SK-N-SH treated with all-trans-retinoic acid at 6 μM for 48 hours (cell line): ENCODE results near the gene CAPZA3.

Experiments used
- ATAC-seq: fragments of 200-7000 bp; cut with Tn5 transposase; 3 replicates; pipeline ENCODE4 v1.9.1; 2020; ENCODE audit warnings: mild to moderate bottlenecking, moderate library complexity
- BACH2 ChIP-seq: fragments of 250-450 bp; sonication (Bioruptor Pico); IDR thresholded peaks from 2 replicates; pipeline ENCODE4 v1.9.0; 2021; ENCODE audit warnings: mild to moderate bottlenecking, borderline replicate concordance
- CREB5 ChIP-seq: fragments of 250-450 bp; sonication (Bioruptor Pico); IDR thresholded peaks from 2 replicates; pipeline ENCODE4 v1.5.1; 2020; ENCODE audit warnings: low read depth, mild to moderate bottlenecking, moderate library complexity
- CSDC2 ChIP-seq: fragments of 250-450 bp; sonication (Bioruptor Pico); IDR thresholded peaks from 2 replicates; pipeline ENCODE4 v1.5.0; 2020; ENCODE audit warnings: mild to moderate bottlenecking, moderate library complexity
- ISL1 ChIP-seq: fragments of 250-450 bp; sonication (Bioruptor Pico); IDR thresholded peaks from 2 replicates; pipeline ENCODE4 v2.1.2; 2022; ENCODE audit warnings: mild to moderate bottlenecking, moderate library complexity
- OSR1 ChIP-seq: fragments of 250-450 bp; sonication (Bioruptor Pico); IDR thresholded peaks from 2 replicates; pipeline ENCODE4 v1.8.0; 2022; ENCODE audit warnings: moderate library complexity, mild to moderate bottlenecking, inconsistent platforms
- PATZ1 ChIP-seq: fragments of 250-450 bp; sonication (Bioruptor Pico); IDR thresholded peaks from 2 replicates; pipeline ENCODE4 v1.8.0; 2020; ENCODE audit warnings: mild to moderate bottlenecking, moderate library complexity, borderline replicate concordance
- POU6F1 ChIP-seq: fragments of 250-450 bp; sonication (Bioruptor Pico); IDR thresholded peaks from 2 replicates; pipeline ENCODE4 v1.8.0; 2021; ENCODE audit warnings: low read depth, mild to moderate bottlenecking, moderate library complexity, borderline replicate concordance
- PPARA ChIP-seq: fragments of 250-450 bp; sonication (Bioruptor Pico); IDR thresholded peaks from 2 replicates; pipeline ENCODE4 v1.5.0; 2020; ENCODE audit warnings: mild to moderate bottlenecking, borderline replicate concordance
- RARB ChIP-seq: fragments of 250-450 bp; sonication (Bioruptor Pico); IDR thresholded peaks from 2 replicates; pipeline ENCODE4 v1.8.0; 2021; ENCODE audit warnings: mild to moderate bottlenecking, moderate library complexity
- SNAI2 ChIP-seq: fragments of 250-450 bp; sonication (Bioruptor Pico); IDR thresholded peaks from 2 replicates; pipeline ENCODE4 v1.5.0; 2020; ENCODE audit warnings: mild to moderate bottlenecking, moderate library complexity
- TCF4 ChIP-seq: fragments of 250-450 bp; sonication (Bioruptor Pico); IDR thresholded peaks from 2 replicates; pipeline ENCODE4 v1.8.0; 2021; ENCODE audit warnings: mild to moderate bottlenecking, moderate library complexity, borderline replicate concordance
- TOX ChIP-seq: fragments of 250-450 bp; sonication (Bioruptor Pico); IDR thresholded peaks from 2 replicates; pipeline ENCODE4 v1.8.0; 2021; ENCODE audit warnings: mild to moderate bottlenecking, moderate library complexity, borderline replicate concordance
- ZC3H10 ChIP-seq: fragments of 250-450 bp; sonication (Bioruptor Pico); IDR thresholded peaks from 2 replicates; pipeline ENCODE4 v1.5.1; 2021; ENCODE audit warnings: mild to moderate bottlenecking, moderate library complexity
- ZFP3 ChIP-seq: fragments of 250-450 bp; sonication (Bioruptor Pico); IDR thresholded peaks from 2 replicates; pipeline ENCODE4 v1.5.0; 2020; ENCODE audit warnings: mild to moderate bottlenecking, moderate library complexity
- ZFP30 ChIP-seq: fragments of 450-650 bp; formaldehyde crosslinking; IDR thresholded peaks from 2 replicates; pipeline ENCODE4 v1.5.0; 2022; ENCODE audit warnings: mild to moderate bottlenecking, moderate library complexity
- ZNF565 ChIP-seq: fragments of 450-650 bp; formaldehyde crosslinking; conservative IDR thresholded peaks from 2 replicates; pipeline ENCODE4 v1.5.0; 2020; ENCODE audit warnings: low read depth, mild to moderate bottlenecking, moderate library complexity
- ZNF70 ChIP-seq: fragments of 450-650 bp; formaldehyde crosslinking; IDR thresholded peaks from 2 replicates; pipeline ENCODE4 v1.5.0; 2020; ENCODE audit warnings: mild to moderate bottlenecking, moderate library complexity
- ZNF8 ChIP-seq: fragments of 450-650 bp; formaldehyde crosslinking; IDR thresholded peaks from 2 replicates; pipeline ENCODE4 v1.5.0; 2020; ENCODE audit warnings: mild to moderate bottlenecking, moderate library complexity
- TF ChIP-seq, protein P1 (sequence below): fragments of 250-450 bp; sonication (Bioruptor Pico); IDR thresholded peaks from 2 replicates; pipeline ENCODE4 v1.5.1; 2021; ENCODE audit warnings: mild to moderate bottlenecking, moderate library complexity

Gene CAPZA3

GRCh38 chr12:18716236-18716635 is 21.7 kb upstream of the CAPZA3 start (continued):
- TF ChIP-seq POU6F1 (no peak), ZFP3 (CRISPR knock-in tag) (no peak)

DNA sequence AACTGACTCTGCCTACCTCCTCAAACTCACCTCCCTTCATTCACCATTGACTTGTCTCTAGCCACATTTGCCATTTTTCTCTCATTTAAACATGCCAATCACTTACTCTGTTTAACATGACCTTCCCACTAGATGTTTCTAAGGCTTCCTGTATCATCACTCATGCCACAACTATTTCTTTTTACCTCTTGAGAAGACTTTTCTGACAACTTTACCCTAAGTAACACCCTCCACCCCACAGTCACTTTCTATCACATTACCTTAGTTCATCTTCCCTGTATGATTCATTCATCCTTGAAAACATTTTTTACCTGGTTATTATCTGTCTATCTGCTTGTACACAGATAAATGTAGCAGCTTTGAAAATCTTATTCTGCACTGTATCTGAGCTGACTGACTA is 19.5 kb upstream of the CAPZA3 start:
- no peak for ATAC-seq
- TF ChIP-seq BACH2 (CRISPR knock-in tag) (no peak), ISL1 (CRISPR knock-in tag) (no peak), TOX (no peak), POU6F1 (no peak), CREB5 (CRISPR knock-in tag) (no peak), RARB (CRISPR knock-in tag) (no peak), PATZ1 (CRISPR knock-in tag) (no peak), ZNF565 (no peak), ZC3H10 (no peak), PPARA (CRISPR knock-in tag) (no peak), OSR1 (no peak), TCF4 (CRISPR knock-in tag) (no peak), SNAI2 (no peak), ZNF70 (CRISPR knock-in tag) (no peak), ZFP30 (CRISPR knock-in tag) (no peak)
- TF ChIP-seq, protein P1, sequence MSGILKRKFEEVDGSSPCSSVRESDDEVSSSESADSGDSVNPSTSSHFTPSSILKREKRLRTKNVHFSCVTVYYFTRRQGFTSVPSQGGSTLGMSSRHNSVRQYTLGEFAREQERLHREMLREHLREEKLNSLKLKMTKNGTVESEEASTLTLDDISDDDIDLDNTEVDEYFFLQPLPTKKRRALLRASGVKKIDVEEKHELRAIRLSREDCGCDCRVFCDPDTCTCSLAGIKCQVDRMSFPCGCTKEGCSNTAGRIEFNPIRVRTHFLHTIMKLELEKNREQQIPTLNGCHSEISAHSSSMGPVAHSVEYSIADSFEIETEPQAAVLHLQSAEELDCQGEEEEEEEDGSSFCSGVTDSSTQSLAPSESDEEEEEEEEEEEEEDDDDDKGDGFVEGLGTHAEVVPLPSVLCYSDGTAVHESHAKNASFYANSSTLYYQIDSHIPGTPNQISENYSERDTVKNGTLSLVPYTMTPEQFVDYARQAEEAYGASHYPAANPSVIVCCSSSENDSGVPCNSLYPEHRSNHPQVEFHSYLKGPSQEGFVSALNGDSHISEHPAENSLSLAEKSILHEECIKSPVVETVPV (CRISPR knock-in tag): no peak

DNA sequence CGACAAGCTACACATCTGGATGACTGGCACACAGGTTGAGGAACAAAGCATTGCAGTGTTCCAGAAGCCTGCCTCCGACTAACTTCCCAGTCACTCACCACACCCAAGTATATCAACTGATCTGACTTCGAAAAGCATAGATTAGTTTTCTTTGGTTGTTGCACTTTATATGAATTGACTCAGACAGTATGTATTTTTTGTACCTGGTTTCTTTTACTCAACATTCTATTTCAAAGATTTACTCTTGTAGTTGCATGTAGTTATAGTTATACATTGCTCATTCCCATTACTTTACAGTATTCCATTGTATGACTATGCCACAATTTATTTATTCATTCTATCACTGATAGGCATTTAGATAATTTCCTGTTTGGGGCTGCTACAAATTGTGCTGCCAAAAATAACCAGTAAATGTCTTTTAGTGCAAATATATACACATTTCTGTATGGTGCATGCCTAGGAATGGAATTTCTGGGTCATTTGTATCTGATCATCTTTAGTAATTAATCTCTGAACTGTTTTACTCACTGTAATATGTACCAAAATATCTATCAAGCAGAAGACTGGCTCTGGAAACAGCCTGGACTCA is 17.9 kb upstream of the CAPZA3 start:
- TF ChIP-seq OSR1: no peak
- TF ChIP-seq PATZ1 (CRISPR knock-in tag): no peak
- TF ChIP-seq CSDC2 (CRISPR knock-in tag): no peak
- TF ChIP-seq SNAI2: no peak
- no peak for TF ChIP-seq TOX
- TF ChIP-seq ZNF8 (CRISPR knock-in tag): no peak
- no peak for TF ChIP-seq ZNF70 (CRISPR knock-in tag)
- TF ChIP-seq TCF4 (CRISPR knock-in tag): no peak
- TF ChIP-seq ZFP3 (CRISPR knock-in tag): no peak
- TF ChIP-seq CREB5 (CRISPR knock-in tag): no peak
- ATAC-seq: no peak
